Measurements from ENCODE around the gene ATAD3C. TPM values are rescaled to one million over a fixed set of nuclear protein-coding genes. Genes with fewer than 3 reads are reported as not detected.

Gene ATAD3C
- total RNA-seq, 1 experiment from 2014 or later: 0.05 TPM

Other genes with a start within 250 kb of the ATAD3C start
- not detected in 2 replicates for gene TNFRSF18, start 243.1 kb upstream of the ATAD3C start, total RNA-seq (2014; rRNA removed; shearing (Covaris generic))
- not detected in 2 replicates for gene TNFRSF4, start 235.5 kb upstream of the ATAD3C start, total RNA-seq (2014; rRNA removed; shearing (Covaris generic))
- 81.0 and 83.6 TPM in 2 replicates for gene SDF4, start 217.7 kb upstream of the ATAD3C start, total RNA-seq (2014; rRNA removed; shearing (Covaris generic))
- 15.6 and 17.5 TPM in 2 replicates for gene B3GALT6, start 217.5 kb upstream of the ATAD3C start, total RNA-seq (2014; rRNA removed; shearing (Covaris generic))
- 1.3 TPM in 1 of 2 replicates, not detected in the other for gene C1QTNF12, start 203.0 kb upstream of the ATAD3C start, total RNA-seq (2014; rRNA removed; shearing (Covaris generic))
- gene UBE2J2, start 175.8 kb upstream of the ATAD3C start, total RNA-seq (2014; rRNA removed; shearing (Covaris generic)): 49.6 and 52.2 TPM in 2 replicates
- gene SCNN1D, start 169.3 kb upstream of the ATAD3C start, total RNA-seq (2014; rRNA removed; shearing (Covaris generic)): 1.6 and 1.7 TPM in 2 replicates
- 9.6 and 10.3 TPM in 2 replicates for gene ACAP3, start 141.8 kb upstream of the ATAD3C start, total RNA-seq (2014; rRNA removed; shearing (Covaris generic))
- gene PUSL1, start 141.1 kb upstream of the ATAD3C start, total RNA-seq (2014; rRNA removed; shearing (Covaris generic)): 13.1 and 18.9 TPM in 2 replicates
- gene INTS11, start 125.0 kb upstream of the ATAD3C start, total RNA-seq (2014; rRNA removed; shearing (Covaris generic)): 56.6 and 60.4 TPM in 2 replicates
- 12.2 and 13.7 TPM in 2 replicates for gene CPTP, start 124.9 kb upstream of the ATAD3C start, total RNA-seq (2014; rRNA removed; shearing (Covaris generic))
- 0.30 and 0.66 TPM in 2 replicates for gene TAS1R3, start 118.4 kb upstream of the ATAD3C start, total RNA-seq (2014; rRNA removed; shearing (Covaris generic))
- 53.7 and 55.3 TPM in 2 replicates for gene DVL1, start 100.3 kb upstream of the ATAD3C start, total RNA-seq (2014; rRNA removed; shearing (Covaris generic))
- gene MXRA8, start 91.1 kb upstream of the ATAD3C start, total RNA-seq (2014; rRNA removed; shearing (Covaris generic)): not detected in 2 replicates
- gene AURKAIP1, start 74.5 kb upstream of the ATAD3C start, total RNA-seq (2014; rRNA removed; shearing (Covaris generic)): 103 and 128 TPM in 2 replicates
- gene CCNL2, start 50.4 kb upstream of the ATAD3C start, total RNA-seq (2014; rRNA removed; shearing (Covaris generic)): 70.1 and 110 TPM in 2 replicates
- 132 and 136 TPM in 2 replicates for gene MRPL20, start 42.4 kb upstream of the ATAD3C start, total RNA-seq (2014; rRNA removed; shearing (Covaris generic))
- 0.15 TPM in 1 of 2 replicates, not detected in the other for gene ANKRD65, start 28.4 kb upstream of the ATAD3C start, total RNA-seq (2014; rRNA removed; shearing (Covaris generic))
- 5.0 and 8.0 TPM in 2 replicates for gene VWA1, start 14.0 kb upstream of the ATAD3C start, total RNA-seq (2014; rRNA removed; shearing (Covaris generic))
- 15.4 and 21.1 TPM in 2 replicates for gene ATAD3B, start 22.1 kb downstream of the ATAD3C start, total RNA-seq (2014; rRNA removed; shearing (Covaris generic))
- gene ATAD3A, start 62.5 kb downstream of the ATAD3C start, total RNA-seq (2014; rRNA removed; shearing (Covaris generic)): 24.5 and 25.9 TPM in 2 replicates
- 0.67 TPM in 1 of 2 replicates, not detected in the other for gene TMEM240, start 90.9 kb downstream of the ATAD3C start, total RNA-seq (2014; rRNA removed; shearing (Covaris generic))
- gene SSU72, start 125.2 kb downstream of the ATAD3C start, total RNA-seq (2014; rRNA removed; shearing (Covaris generic)): 94.5 and 112 TPM in 2 replicates
- 2.0 and 2.2 TPM in 2 replicates for gene FNDC10, start 150.4 kb downstream of the ATAD3C start, total RNA-seq (2014; rRNA removed; shearing (Covaris generic))
- gene MIB2, start 165.8 kb downstream of the ATAD3C start, total RNA-seq (2014; rRNA removed; shearing (Covaris generic)): 18.9 and 19.0 TPM in 2 replicates
- gene MMP23B, start 182.5 kb downstream of the ATAD3C start, total RNA-seq (2014; rRNA removed; shearing (Covaris generic)): 0.15 and 0.78 TPM in 2 replicates
- 8.7 and 11.3 TPM in 2 replicates for gene CDK11B, start 209.3 kb downstream of the ATAD3C start, total RNA-seq (2014; rRNA removed; shearing (Covaris generic))
- 17.6 and 20.1 TPM in 2 replicates for gene SLC35E2B, start 243.1 kb downstream of the ATAD3C start, total RNA-seq (2014; rRNA removed; shearing (Covaris generic))

Data from NCI-H460 (cell line).